Measurements from ENCODE around the gene GPR39.

DNA sequence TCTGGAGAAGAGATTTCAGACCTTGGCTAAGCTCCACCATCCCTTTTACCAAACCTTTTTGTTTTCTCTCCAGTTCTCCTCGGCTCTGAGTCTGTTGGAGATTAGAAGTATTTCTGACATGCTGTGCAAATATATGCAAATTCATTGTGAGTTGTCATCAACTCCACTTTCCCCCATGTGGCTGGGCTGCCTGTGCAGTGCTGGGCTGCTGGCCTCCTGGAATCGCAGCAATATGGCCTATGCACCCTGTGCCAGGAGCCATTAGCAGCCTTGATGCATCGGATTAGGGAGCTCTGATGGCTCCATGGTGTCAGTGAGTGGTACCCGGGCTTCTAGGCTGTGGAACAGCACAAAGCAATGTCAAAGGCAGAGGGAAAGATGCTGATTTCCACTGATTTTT, 80.0 kb downstream of the GPR39 start:
- TF ChIP-seq, protein P1, sequence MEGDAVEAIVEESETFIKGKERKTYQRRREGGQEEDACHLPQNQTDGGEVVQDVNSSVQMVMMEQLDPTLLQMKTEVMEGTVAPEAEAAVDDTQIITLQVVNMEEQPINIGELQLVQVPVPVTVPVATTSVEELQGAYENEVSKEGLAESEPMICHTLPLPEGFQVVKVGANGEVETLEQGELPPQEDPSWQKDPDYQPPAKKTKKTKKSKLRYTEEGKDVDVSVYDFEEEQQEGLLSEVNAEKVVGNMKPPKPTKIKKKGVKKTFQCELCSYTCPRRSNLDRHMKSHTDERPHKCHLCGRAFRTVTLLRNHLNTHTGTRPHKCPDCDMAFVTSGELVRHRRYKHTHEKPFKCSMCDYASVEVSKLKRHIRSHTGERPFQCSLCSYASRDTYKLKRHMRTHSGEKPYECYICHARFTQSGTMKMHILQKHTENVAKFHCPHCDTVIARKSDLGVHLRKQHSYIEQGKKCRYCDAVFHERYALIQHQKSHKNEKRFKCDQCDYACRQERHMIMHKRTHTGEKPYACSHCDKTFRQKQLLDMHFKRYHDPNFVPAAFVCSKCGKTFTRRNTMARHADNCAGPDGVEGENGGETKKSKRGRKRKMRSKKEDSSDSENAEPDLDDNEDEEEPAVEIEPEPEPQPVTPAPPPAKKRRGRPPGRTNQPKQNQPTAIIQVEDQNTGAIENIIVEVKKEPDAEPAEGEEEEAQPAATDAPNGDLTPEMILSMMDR (IDR thresholded peaks at IDR 0.05; ENCODE audit: extremely low read depth in 1 of 2, insufficient read depth in 1 of 2, low read depth in 1 of 2, low read length in 2 of 2): no peak
- no peak for TF ChIP-seq POLR2AphosphoS5 (IDR thresholded peaks at IDR 0.05; ENCODE audit: insufficient read depth, low read depth, low read length)
- no peak for TF ChIP-seq POLR2A (IDR thresholded peaks at IDR 0.05; ENCODE audit: low read depth, low read length)
- TF ChIP-seq, protein P2, sequence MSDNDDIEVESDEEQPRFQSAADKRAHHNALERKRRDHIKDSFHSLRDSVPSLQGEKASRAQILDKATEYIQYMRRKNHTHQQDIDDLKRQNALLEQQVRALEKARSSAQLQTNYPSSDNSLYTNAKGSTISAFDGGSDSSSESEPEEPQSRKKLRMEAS (IDR thresholded peaks at IDR 0.05; ENCODE audit: insufficient read depth, insufficient read length): no peak
- no peak for TF ChIP-seq GATA2 (IDR thresholded peaks at IDR 0.05; ENCODE audit: insufficient read depth, insufficient read length, low read depth, low read length)
- TF ChIP-seq JUN (IDR thresholded peaks at IDR 0.05; ENCODE audit: borderline replicate concordance, insufficient read depth, insufficient read length, low read depth): no peak
